Stimulated activated CD8-positive, alpha-beta memory T cell treated with anti-CD3 and anti-CD28 coated beads, Interleukin-2, amount 100 ng/mL, for 48 hours (primary cell): ENCODE results near the gene MCM7.
A peak's percentile ranks its signal among the peaks of the same experiment; 100 is the strongest.

Experiments
- DNase-seq, 2 donors: peaks; one replicate each; pipeline ENCODE4 v3.0.0-alpha.2; 2020; ENCODE audit warnings: low read depth in 2 of 2

MCM7 gene

GRCh38 chr7:100093925-100094486, 7.2 kb downstream of the MCM7 start:
- no peak for DNase-seq

- no peak for DNase-seq
Observed at GRCh38 chr7:100093498-100093897, 7.7 kb downstream of the MCM7 start.

GRCh38 chr7:100093054-100093453, 8.1 kb downstream of the MCM7 start:
- DNase-seq, result no peak

- DNase-seq, result no peak
Observed at GRCh38 chr7:100091411-100092181, 9.6 kb downstream of the MCM7 start.

GRCh38 chr7:100090527-100091410, 10.4 kb downstream of the MCM7 start:
- DNase-seq, result no peak

- no peak for DNase-seq
Observed at GRCh38 chr7:100089458-100090196, 11.6 kb downstream of the MCM7 start.

GRCh38 chr7:100088621-100089457, 12.4 kb downstream of the MCM7 start, which contains the start of gene COPS6:
Gene COPS6 (plus strand): TSS chr7:100088969. CDS start chr7:100088991, 22 bp downstream.
- peak; percentile 81 to 83 for DNase-seq

GRCh38 chr7:100088095-100088620, 13.0 kb downstream of the MCM7 start:
- no peak for DNase-seq

GRCh38 chr7:100087055-100087750, 14.0 kb downstream of the MCM7 start:
- DNase-seq, result no peak

- DNase-seq, result no peak
Observed at GRCh38 chr7:100085515-100085914, 15.7 kb downstream of the MCM7 start.

- DNase-seq, result no peak
Observed at GRCh38 chr7:100082978-100083377, 18.2 kb downstream of the MCM7 start.

GRCh38 chr7:100081535-100082102, 19.6 kb downstream of the MCM7 start, which contains the start of gene ZNF3:
Gene ZNF3 (minus strand): TSS chr7:100081723. CDS start chr7:100077357, 4,366 bp downstream.
- peak; percentile 94 to 97 for DNase-seq

GRCh38 chr7:100080907-100081534, 20.2 kb downstream of the MCM7 start:
- no peak for DNase-seq

GRCh38 chr7:100079024-100079560, 22.1 kb downstream of the MCM7 start:
- no peak for DNase-seq

GRCh38 chr7:100077205-100077604, 24.0 kb downstream of the MCM7 start:
- DNase-seq, result no peak

GRCh38 chr7:100075418-100075817, 25.8 kb downstream of the MCM7 start:
- DNase-seq, result no peak

GRCh38 chr7:100074841-100075240, 26.4 kb downstream of the MCM7 start:
- no peak for DNase-seq

- DNase-seq, result no peak
Observed at GRCh38 chr7:100072462-100072861, 28.7 kb downstream of the MCM7 start.
